ENCODE results near the gene SLC7A11.

Gene SLC7A11

GRCh38 chr4:138158746-138159297 is 83.3 kb downstream of the SLC7A11 start:
- Histone ChIP-seq H3K9ac (ENCODE audit: low read depth, low read length) (no peak overlapping the region), H3K36me3 (ENCODE audit: insufficient read depth, low read length) (no peaks in the 10 kb centered on the region), H3K4me2 (ENCODE audit: low read length) (no peak overlapping the region), H3K9me3 (replicated peaks; ENCODE audit: low read length) (no peaks in the 10 kb centered on the region), H3K27me3 (ENCODE audit: control insufficient read depth, insufficient read depth, low read length) (no peaks in the 10 kb centered on the region), H3K4me3 (ENCODE audit: low read length) (no peak overlapping the region), H3K4me1 (ENCODE audit: control insufficient read depth, insufficient read depth, low read length) (peaks cover 9% of the 10 kb centered on the region)

- H3K4me3 ChIP-seq (ENCODE audit: low read length): no peak overlapping the region
- no peaks in the 10 kb centered on the region for H3K36me3 ChIP-seq (ENCODE audit: insufficient read depth, low read length)
- H3K4me1 ChIP-seq (ENCODE audit: control insufficient read depth, insufficient read depth, low read length): no peaks in the 10 kb centered on the region
- H3K9ac ChIP-seq (ENCODE audit: low read depth, low read length): no peak overlapping the region
- no peak overlapping the region for H3K4me2 ChIP-seq (ENCODE audit: low read length)
- no peaks in the 10 kb centered on the region for H3K27me3 ChIP-seq (ENCODE audit: control insufficient read depth, insufficient read depth, low read length)
- no peaks in the 10 kb centered on the region for H3K9me3 ChIP-seq (replicated peaks; ENCODE audit: low read length)
These were observed 101.3 kb downstream of the SLC7A11 start for GRCh38 chr4:138140879-138141278.

DNA sequence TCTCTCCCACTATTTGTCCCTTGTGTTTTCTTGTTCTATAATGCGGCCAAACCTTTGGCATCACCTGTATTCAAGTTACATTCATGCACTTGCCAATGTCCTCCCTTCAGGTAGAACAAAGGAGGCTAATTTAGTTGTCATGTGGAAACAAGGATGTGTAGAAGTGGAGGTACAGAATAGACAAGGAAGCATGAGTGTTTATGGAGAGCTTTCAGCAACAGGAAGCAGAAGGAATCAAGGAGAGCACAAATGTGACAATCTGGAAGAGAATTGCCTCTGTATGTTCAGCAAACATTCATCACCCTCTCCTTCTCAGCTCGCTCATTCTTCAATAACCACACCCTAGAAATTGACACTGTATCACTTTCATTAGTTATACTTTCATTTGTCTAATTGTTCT is 103.4 kb downstream of the SLC7A11 start:
- H3K27me3 ChIP-seq (ENCODE audit: control insufficient read depth, insufficient read depth, low read length): no peaks in the 10 kb centered on the region
- no peaks in the 10 kb centered on the region for H3K9me3 ChIP-seq (replicated peaks; ENCODE audit: low read length)
- H3K36me3 ChIP-seq (ENCODE audit: insufficient read depth, low read length): no peaks in the 10 kb centered on the region
- no peak overlapping the region for H3K4me3 ChIP-seq (ENCODE audit: low read length)
- H3K4me2 ChIP-seq (ENCODE audit: low read length): no peak overlapping the region
- H3K9ac ChIP-seq (ENCODE audit: low read depth, low read length): no peak overlapping the region
- no peaks in the 10 kb centered on the region for H3K4me1 ChIP-seq (ENCODE audit: control insufficient read depth, insufficient read depth, low read length)

GRCh38 chr4:138135610-138136009 is 106.5 kb downstream of the SLC7A11 start:
- Histone ChIP-seq H3K9me3 (replicated peaks; ENCODE audit: low read length) (no peaks in the 10 kb centered on the region), H3K9ac (ENCODE audit: low read depth, low read length) (no peak overlapping the region), H3K4me1 (ENCODE audit: control insufficient read depth, insufficient read depth, low read length) (no peaks in the 10 kb centered on the region), H3K36me3 (ENCODE audit: insufficient read depth, low read length) (no peaks in the 10 kb centered on the region), H3K4me3 (ENCODE audit: low read length) (no peak overlapping the region), H3K27me3 (ENCODE audit: control insufficient read depth, insufficient read depth, low read length) (no peaks in the 10 kb centered on the region), H3K4me2 (ENCODE audit: low read length) (no peak overlapping the region)

DNA sequence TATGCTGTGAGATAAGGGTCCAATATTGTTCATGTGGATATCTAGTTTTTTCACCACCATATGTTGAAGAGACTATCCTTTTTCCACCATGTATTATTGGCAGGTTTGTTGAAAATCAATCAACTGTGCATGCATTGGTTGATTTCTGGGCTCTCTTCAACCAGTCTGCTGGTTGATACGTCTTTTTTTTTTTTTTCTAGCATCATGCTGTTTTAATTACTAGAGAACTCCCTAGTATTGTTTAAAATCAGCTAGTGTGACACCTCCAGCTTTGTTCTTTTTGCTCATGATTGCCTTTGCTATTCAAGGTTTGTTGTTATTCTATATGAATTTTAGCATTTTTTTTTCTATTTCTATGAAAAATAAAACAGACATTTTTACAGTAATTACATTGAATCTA is 123.9 kb downstream of the SLC7A11 start:
- no peak overlapping the region for H3K4me3 ChIP-seq (ENCODE audit: low read length)
- H3K4me2 ChIP-seq (ENCODE audit: low read length): no peak overlapping the region
- no peaks in the 10 kb centered on the region for H3K9me3 ChIP-seq (replicated peaks; ENCODE audit: low read length)
- H3K9ac ChIP-seq (ENCODE audit: low read depth, low read length): no peak overlapping the region
- peaks cover 12% of the 10 kb centered on the region for H3K4me1 ChIP-seq (ENCODE audit: control insufficient read depth, insufficient read depth, low read length)
- H3K27me3 ChIP-seq (ENCODE audit: control insufficient read depth, insufficient read depth, low read length): no peaks in the 10 kb centered on the region
- no peaks in the 10 kb centered on the region for H3K36me3 ChIP-seq (ENCODE audit: insufficient read depth, low read length)

- H3K4me3 ChIP-seq (ENCODE audit: low read length): no peak overlapping the region
- H3K4me1 ChIP-seq (ENCODE audit: control insufficient read depth, insufficient read depth, low read length): peaks cover 17% of the 10 kb centered on the region
- H3K4me2 ChIP-seq (ENCODE audit: low read length): no peak overlapping the region
- H3K36me3 ChIP-seq (ENCODE audit: insufficient read depth, low read length): no peaks in the 10 kb centered on the region
- no peaks in the 10 kb centered on the region for H3K9me3 ChIP-seq (replicated peaks; ENCODE audit: low read length)
- H3K27me3 ChIP-seq (ENCODE audit: control insufficient read depth, insufficient read depth, low read length): no peaks in the 10 kb centered on the region
- no peak overlapping the region for H3K9ac ChIP-seq (ENCODE audit: low read depth, low read length)
These were observed 127.1 kb downstream of the SLC7A11 start for GRCh38 chr4:138115053-138115452.

DNA sequence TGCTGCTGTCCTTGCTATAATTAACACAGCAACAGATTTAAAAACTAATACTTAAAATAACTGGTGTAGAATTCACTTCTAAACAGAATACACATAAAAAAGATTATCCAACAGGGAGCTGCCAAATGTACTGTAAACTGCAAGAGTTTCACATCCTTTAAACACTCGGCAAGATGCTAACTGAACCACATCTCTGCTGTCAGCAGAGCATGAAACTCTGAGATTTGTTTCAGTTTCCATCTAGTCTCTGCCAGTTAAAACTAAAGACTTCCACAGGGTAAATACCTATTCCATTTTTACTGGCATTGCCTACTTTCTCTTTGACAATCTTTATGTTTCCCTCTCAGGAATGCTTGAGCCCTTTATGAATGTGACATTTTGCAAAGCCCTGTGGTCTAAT is 127.7 kb downstream of the SLC7A11 start:
- Histone ChIP-seq H3K36me3 (ENCODE audit: insufficient read depth, low read length) (no peaks in the 10 kb centered on the region), H3K4me1 (ENCODE audit: control insufficient read depth, insufficient read depth, low read length) (peaks cover 17% of the 10 kb centered on the region), H3K27me3 (ENCODE audit: control insufficient read depth, insufficient read depth, low read length) (no peaks in the 10 kb centered on the region), H3K9me3 (replicated peaks; ENCODE audit: low read length) (no peaks in the 10 kb centered on the region), H3K4me3 (ENCODE audit: low read length) (no peak overlapping the region), H3K4me2 (ENCODE audit: low read length) (no peak overlapping the region), H3K9ac (ENCODE audit: low read depth, low read length) (no peak overlapping the region)

Measured in skeletal muscle satellite cell (primary cell).